H1 (cell line): ENCODE data around the gene ACTR2. TPM values are rescaled to one million over a fixed set of nuclear protein-coding genes. Genes with fewer than 3 reads are reported as not detected.

Experiments
- CTCF ChIA-PET: fragments of 300-600 bp; sonication (Branson Sonifier 250); formaldehyde crosslinking; loops from one replicate; lab custom pipeline; 2021; ENCODE audit not compliant: partially characterized antibody; lab: Charles Lee
- POLR2A ChIA-PET: fragments of 300-600 bp; sonication (Branson Sonifier 250); formaldehyde crosslinking; loops from one replicate; lab custom pipeline; 2021; ENCODE audit warnings: inconsistent platforms; ENCODE audit not compliant: partially characterized antibody; lab: Charles Lee
- DNase-seq, 2 experiments: peaks; one replicate each; pipeline versions ENCODE4 v3.0.0 to v3.0.0-alpha.2; 2010 to 2022; ENCODE audit warnings: low spot score in 2 of 2, low read depth in 1 of 2, mixed read lengths in 1 of 2
- FAIRE-seq: peaks from 2 replicates; lab custom pipeline; 2011; peaks lifted over from hg19 to GRCh38; lab: Jason Lieb, UNC
- H2AFZ ChIP-seq: 2 replicates; pipeline ENCODE4 v1.8.1; 2012; ENCODE audit warnings: low read length, inconsistent platforms
- H2AK5ac ChIP-seq: 2 replicates; pipeline ENCODE4 v1.6.1; 2013; ENCODE audit warnings: low read depth, low read length
- H2BK120ac ChIP-seq: replicated peaks from 2 replicates; pipeline ENCODE3; 2013; ENCODE audit warnings: low read depth, low read length, inconsistent platforms
- H2BK12ac ChIP-seq: 2 replicates; pipeline ENCODE4 v1.6.1; 2013; ENCODE audit warnings: low read depth, low read length
- H2BK15ac ChIP-seq: 2 replicates; pipeline ENCODE4 v1.6.1; 2013; ENCODE audit warnings: low read length
- H2BK20ac ChIP-seq: 2 replicates; pipeline ENCODE4 v1.6.1; 2013; ENCODE audit warnings: low read length
- H2BK5ac ChIP-seq: 2 replicates; pipeline ENCODE4 v1.6.1; 2013; ENCODE audit warnings: low read depth, low read length
- H3K14ac ChIP-seq: 2 replicates; pipeline ENCODE4 v1.6.1; 2013; ENCODE audit warnings: inconsistent platforms; ENCODE audit not compliant: insufficient read length
- H3K18ac ChIP-seq: 2 replicates; pipeline ENCODE4 v1.6.1; 2013; ENCODE audit warnings: low read length; ENCODE audit errors: extremely low read depth
- H3K23ac ChIP-seq: 2 replicates; pipeline ENCODE4 v1.6.1; 2013; ENCODE audit warnings: inconsistent platforms; ENCODE audit not compliant: insufficient read length
- H3K23me2 ChIP-seq: 2 replicates; pipeline ENCODE4 v1.6.1; 2013; ENCODE audit warnings: low read depth, low read length
- H3K27ac ChIP-seq: 2 replicates; pipeline ENCODE4 v1.6.1; 2011; ENCODE audit warnings: low read depth, low read length, inconsistent platforms
- H3K27me3 ChIP-seq, 4 experiments: replicated peaks in 1 of 4; 1 replicate in 1 of 4; 2 replicates in 3 of 4; pipeline versions ENCODE4 v1.6.1 to v1.8.1; 2011 to 2013; ENCODE audit warnings: low read length in 3 of 4, mild to moderate bottlenecking in 3 of 4, inconsistent platforms in 2 of 4, mixed read lengths in 2 of 4, moderate library complexity in 1 of 4; ENCODE audit not compliant: control insufficient read depth in 3 of 4, insufficient read depth in 3 of 4; ENCODE audit errors: extremely low read depth in 1 of 4
- H3K36me3 ChIP-seq, 4 experiments: 2 replicates each; pipeline versions ENCODE4 v1.6.1 to v1.8.1; 2011 to 2013; ENCODE audit warnings: mild to moderate bottlenecking in 4 of 4, low read length in 3 of 4, moderate library complexity in 2 of 4, control low read depth in 1 of 4, inconsistent platforms in 1 of 4; ENCODE audit not compliant: insufficient read depth in 4 of 4, control insufficient read depth in 2 of 4
- H3K4ac ChIP-seq: replicated peaks from 2 replicates; pipeline ENCODE3; 2013; ENCODE audit warnings: low read length, low read depth, mixed read lengths, inconsistent platforms; ENCODE audit not compliant: insufficient read length
- H3K4me1 ChIP-seq, 4 experiments: replicated peaks in 1 of 4; 1 replicate in 1 of 4; 2 replicates in 3 of 4; pipeline versions ENCODE4 v1.6.1 to v1.8.1; 2011 to 2013; ENCODE audit warnings: low read length in 3 of 4, inconsistent platforms in 2 of 4, mixed read lengths in 1 of 4; ENCODE audit not compliant: insufficient read depth in 4 of 4, control insufficient read depth in 3 of 4
- H3K4me2 ChIP-seq, 2 experiments: 2 replicates each; pipeline versions ENCODE4 v1.6.1 to v1.8.1; 2011 to 2013; ENCODE audit warnings: low read depth in 2 of 2, low read length in 2 of 2, control low read depth in 1 of 2, inconsistent platforms in 1 of 2, mild to moderate bottlenecking in 1 of 2; ENCODE audit not compliant: insufficient read depth in 1 of 2
- H3K4me3 ChIP-seq, 4 experiments: fragments of 200-600, 300-600 bp in 1 of 4; sonication (generic), shearing (Covaris generic), sonication (Bioruptor Twin) in 1 of 4; 2 replicates each; pipeline versions ENCODE4 v1.5.1 to v1.8.1; 2011 to 2016; ENCODE audit warnings: low read length in 4 of 4, low read depth in 3 of 4, control low read depth in 2 of 4, inconsistent platforms in 2 of 4, mild to moderate bottlenecking in 2 of 4, mixed read lengths in 1 of 4, moderate library complexity in 1 of 4; ENCODE audit not compliant: insufficient read depth in 2 of 4; ENCODE audit errors: extremely low read depth in 1 of 4
- H3K56ac ChIP-seq: replicated peaks from 2 replicates; pipeline ENCODE3; 2013; ENCODE audit warnings: low read depth, mild to moderate bottlenecking, mixed read lengths, low read length, inconsistent platforms; ENCODE audit not compliant: insufficient read length
- H3K79me1 ChIP-seq: 2 replicates; pipeline ENCODE4 v1.6.1; 2013; ENCODE audit warnings: low read depth, low read length, control low read depth
- H3K79me2 ChIP-seq, 2 experiments: 2 replicates each; pipeline versions ENCODE4 v1.6.1 to v1.8.1; 2012 to 2013; ENCODE audit warnings: low read length in 2 of 2, mild to moderate bottlenecking in 2 of 2, inconsistent platforms in 1 of 2; ENCODE audit not compliant: insufficient read depth in 2 of 2, control insufficient read depth in 1 of 2
- H3K9ac ChIP-seq, 4 experiments: replicated peaks in 1 of 4; 1 replicate in 1 of 4; 2 replicates in 3 of 4; pipeline versions ENCODE4 v1.6.1 to v1.8.1; 2011 to 2013; ENCODE audit warnings: low read depth in 3 of 4, low read length in 3 of 4, control low read depth in 2 of 4, mild to moderate bottlenecking in 2 of 4, moderate library complexity in 2 of 4, inconsistent platforms in 1 of 4; ENCODE audit errors: extremely low read depth in 1 of 4
- H3K9me3 ChIP-seq, 2 experiments: 2 replicates each; pipeline versions ENCODE4 v1.6.1 to v1.8.1; 2012 to 2013; ENCODE audit warnings: mild to moderate bottlenecking in 2 of 2, moderate library complexity in 2 of 2, control low read depth in 1 of 2, inconsistent platforms in 1 of 2, low read depth in 1 of 2, low read length in 1 of 2, mixed read lengths in 1 of 2; ENCODE audit not compliant: insufficient read depth in 2 of 2
- H4K20me1 ChIP-seq, 2 experiments: replicated peaks in 1 of 2; 2 replicates each; pipeline versions ENCODE3 to v1.8.1; 2011 to 2013; ENCODE audit warnings: inconsistent platforms in 2 of 2, low read length in 2 of 2, mild to moderate bottlenecking in 1 of 2; ENCODE audit not compliant: insufficient read depth in 2 of 2, control insufficient read depth in 1 of 2
- H4K5ac ChIP-seq: 2 replicates; pipeline ENCODE4 v1.6.1; 2013; ENCODE audit warnings: low read length, low read depth, mixed read lengths, inconsistent platforms; ENCODE audit not compliant: insufficient read length
- H4K8ac ChIP-seq: 2 replicates; pipeline ENCODE4 v1.8.0; 2013; ENCODE audit warnings: mild to moderate bottlenecking, moderate library complexity, low read length, inconsistent platforms; ENCODE audit not compliant: insufficient read depth; ENCODE audit errors: extremely low read depth
- H4K91ac ChIP-seq: replicated peaks from 2 replicates; pipeline ENCODE3; 2013; ENCODE audit warnings: low read length, mixed read lengths, inconsistent platforms; ENCODE audit not compliant: insufficient read length
- ASH2L ChIP-seq: fragments of 200-600, 300-600 bp; sonication (generic); IDR thresholded peaks from one replicate; pipeline ENCODE4 v1.7.1; 2017; ENCODE audit warnings: low read length
- BCL11A ChIP-seq, 2 experiments: IDR thresholded peaks; one replicate each; pipeline ENCODE4 v1.6.1; 2011; ENCODE audit warnings: low read depth in 2 of 2, low read length in 2 of 2, mild to moderate bottlenecking in 2 of 2
- CBX8 ChIP-seq: fragments of 300-800, 300-1000 bp; sonication (generic); IDR thresholded peaks from 2 replicates; pipeline ENCODE4 v1.7.1; 2016; ENCODE audit warnings: low read depth, low read length, borderline replicate concordance
- MAFK ChIP-seq: IDR thresholded peaks from 2 replicates; pipeline ENCODE4 v1.6.1; 2012; ENCODE audit warnings: low read depth, mild to moderate bottlenecking, improper control_type of control experiment, low read length
- RAD21 ChIP-seq, 2 experiments: IDR thresholded peaks in 1 of 2; conservative IDR thresholded peaks in 1 of 2; 2 replicates each; pipeline ENCODE4 v1.6.1; 2011; ENCODE audit warnings: low read depth in 2 of 2, low read length in 2 of 2, improper control_type of control experiment in 1 of 2, inconsistent platforms in 1 of 2, mild to moderate bottlenecking in 1 of 2, moderate library complexity in 1 of 2
- RFX5 ChIP-seq: IDR thresholded peaks from 2 replicates; pipeline ENCODE4 v1.6.1; 2011; ENCODE audit warnings: low read depth, low read length, improper control_type of control experiment, borderline replicate concordance
- RXRA ChIP-seq: IDR thresholded peaks from 2 replicates; pipeline ENCODE4 v1.6.1; 2011; ENCODE audit warnings: low read depth, mild to moderate bottlenecking, low read length, moderate library complexity; ENCODE audit not compliant: insufficient read depth
- SP1 ChIP-seq: IDR thresholded peaks from 2 replicates; pipeline ENCODE4 v1.6.1; 2011; ENCODE audit warnings: low read depth, low read length
- SP4 ChIP-seq: IDR thresholded peaks from 2 replicates; pipeline ENCODE4 v1.6.1; 2012; ENCODE audit warnings: low read length, inconsistent platforms
- TAF1 ChIP-seq: IDR thresholded peaks from 2 replicates; pipeline ENCODE4 v1.6.1; 2011; ENCODE audit warnings: mild to moderate bottlenecking, low read depth, low read length
- TAF7 ChIP-seq: optimal IDR thresholded peaks from 2 replicates; pipeline ENCODE3; 2011; ENCODE audit warnings: low read depth, mild to moderate bottlenecking, inconsistent platforms, low read length, moderate library complexity, borderline replicate concordance
- polyA plus RNA-seq, 7 experiments: library from polyadenylated mRNA; depleted of rRNA in 3 of 7; stranded (reverse) in 5 of 7; unstranded in 2 of 7; fragments of >200 nt in 5 of 7; fragments of 200-250 nt in 2 of 7; gene quantifications; 1 replicate in 5 of 7; 2 replicates in 1 of 7; 4 replicates in 1 of 7; pipeline versions ENCODE4 v1.2.1 to v1.2.3, GENCODE V29; 2011 to 2013; ENCODE audit warnings: missing spikeins in 2 of 7, mixed read lengths in 2 of 7
- total RNA-seq: library from RNA; stranded (reverse); fragmentation: NEBNext Ultra II Directional; extraction: Animal tissue kit (Norgen Biotek cat#: 25700); gene quantifications from 2 replicates; pipeline ENCODE4 v1.2.1, GENCODE V29; 2021
- TF ChIP-seq, protein P1 (sequence below): IDR thresholded peaks from 2 replicates; pipeline ENCODE4 v1.6.1; 2012; ENCODE audit warnings: low read length, inconsistent platforms

The ACTR2 gene
- total and polyA plus RNA-seq, 2 of the 8 experiments (the other 6 are each of a cell fraction or from before 2014, with no cell fraction given): 28.3 to 171 TPM

DNA sequence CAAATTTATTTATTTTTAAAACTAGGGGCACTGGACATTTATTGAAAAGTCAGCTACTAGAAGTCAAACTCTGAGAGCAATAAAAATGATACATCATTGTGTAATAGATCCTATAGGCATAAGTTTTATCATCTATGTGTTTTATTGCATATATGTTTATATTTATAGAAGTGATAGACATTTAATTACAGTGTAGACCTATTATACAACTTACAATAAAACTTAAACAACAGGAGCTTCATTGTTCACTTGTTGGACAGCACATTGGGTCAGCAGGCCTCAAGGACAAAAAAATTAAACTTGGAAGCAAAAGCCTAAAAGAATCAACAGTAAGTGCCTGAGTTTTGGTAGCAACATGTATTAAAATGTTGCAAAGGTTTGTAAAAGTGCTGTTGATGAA, 15.0 kb upstream of the ACTR2 start:
- H3K4me1 ChIP-seq: peaks cover 0 to 5% (median 0%) of the 10 kb centered on the region in 4 experiments; a peak in 1 of 7 replicates
- no peak overlapping the region for H3K27ac ChIP-seq
- no peak overlapping the region for H2AK5ac ChIP-seq
- no peak overlapping the region for H2AFZ ChIP-seq
- H3K79me2 ChIP-seq: no peaks in the 10 kb centered on the region
- no peak overlapping the region for H3K14ac ChIP-seq
- no peak overlapping the region for H2BK5ac ChIP-seq
- FAIRE-seq (no peak), DNase-seq (no peak)
- TF ChIP-seq MAFK (no peak), BCL11A (IDR thresholded peaks at IDR 0.05; ENCODE audit: low read depth in 2 of 2, low read length in 2 of 2) (no peak), RFX5 (no peak), RAD21 (IDR thresholded peaks at IDR 0.05 in 1 of 2, conservative IDR thresholded peaks at IDR 0.05 in 1 of 2; ENCODE audit: low read depth in 2 of 2, low read length in 2 of 2) (no peak), TAF1 (no peak), CBX8 (no peak), RXRA (no peak), ASH2L (no peak), SP1 (no peak), TAF7 (no peak), SP4 (no peak)
- TF ChIP-seq, protein P1, sequence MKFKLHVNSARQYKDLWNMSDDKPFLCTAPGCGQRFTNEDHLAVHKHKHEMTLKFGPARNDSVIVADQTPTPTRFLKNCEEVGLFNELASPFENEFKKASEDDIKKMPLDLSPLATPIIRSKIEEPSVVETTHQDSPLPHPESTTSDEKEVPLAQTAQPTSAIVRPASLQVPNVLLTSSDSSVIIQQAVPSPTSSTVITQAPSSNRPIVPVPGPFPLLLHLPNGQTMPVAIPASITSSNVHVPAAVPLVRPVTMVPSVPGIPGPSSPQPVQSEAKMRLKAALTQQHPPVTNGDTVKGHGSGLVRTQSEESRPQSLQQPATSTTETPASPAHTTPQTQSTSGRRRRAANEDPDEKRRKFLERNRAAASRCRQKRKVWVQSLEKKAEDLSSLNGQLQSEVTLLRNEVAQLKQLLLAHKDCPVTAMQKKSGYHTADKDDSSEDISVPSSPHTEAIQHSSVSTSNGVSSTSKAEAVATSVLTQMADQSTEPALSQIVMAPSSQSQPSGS: no peak
- POLR2A ChIA-PET: interaction anchor here (0.9 kb wide), 1 partner anchor 10 kb away, joined by 3 read pairs; no protein-coding TSS in a partner anchor
- no peak overlapping the region for H3K18ac ChIP-seq
- H3K79me1 ChIP-seq: no peaks in the 10 kb centered on the region
- H4K5ac ChIP-seq: no peak overlapping the region
- H3K4ac ChIP-seq: no peak overlapping the region
- no peak overlapping the region for H3K4me2 ChIP-seq
- no peaks in the 10 kb centered on the region; a peak in 1 of 7 replicates for H3K27me3 ChIP-seq
- no peak overlapping the region for H3K9ac ChIP-seq
- no peaks in the 10 kb centered on the region for H3K23me2 ChIP-seq
- H3K9me3 ChIP-seq: no peaks in the 10 kb centered on the region
- CTCF ChIA-PET: no interaction called here
- no peak overlapping the region for H3K4me3 ChIP-seq
- no peak overlapping the region for H2BK120ac ChIP-seq
- H3K56ac ChIP-seq: no peak overlapping the region
- no peak overlapping the region for H3K23ac ChIP-seq
- H4K20me1 ChIP-seq: no peaks in the 10 kb centered on the region
- H2BK12ac ChIP-seq: no peak overlapping the region
- no peak overlapping the region for H2BK15ac ChIP-seq
- H4K8ac ChIP-seq: no peak overlapping the region
- no peaks in the 10 kb centered on the region for H3K36me3 ChIP-seq
- H4K91ac ChIP-seq: no peak overlapping the region
- no peak overlapping the region for H2BK20ac ChIP-seq
